HG02759 (cell line): ENCODE data around the gene NDUFA11.
"Not testable (repeated sequence)": the region's sequence is repeated elsewhere in the genome, so short reads cannot be mapped to it uniquely, and the experiment has no call there.

Source experiments
- ATAC-seq: cut with Tn5 transposase; IDR thresholded peaks from one replicate; pipeline ENCODE4 v1.9.1; 2021; ENCODE audit warnings: mild to moderate bottlenecking, moderate library complexity; ENCODE audit not compliant: unreplicated experiment

Gene NDUFA11

GRCh38 chr19:5891572-5891937 is 12.0 kb downstream of the NDUFA11 start:
- no peak for ATAC-seq

GRCh38 chr19:5890099-5890498 is 13.5 kb downstream of the NDUFA11 start:
- no peak for ATAC-seq

- no peak for ATAC-seq
Observed at GRCh38 chr19:5889288-5889971, 14.2 kb downstream of the NDUFA11 start.

- not testable (repeated sequence) for ATAC-seq
Observed at GRCh38 chr19:5884065-5884811, 19.4 kb downstream of the NDUFA11 start.

- not testable (repeated sequence) for ATAC-seq
Observed at GRCh38 chr19:5883157-5883873, 20.3 kb downstream of the NDUFA11 start.

- no peak for ATAC-seq
Observed at GRCh38 chr19:5882421-5882968, 21.1 kb downstream of the NDUFA11 start.

- no peak for ATAC-seq
Observed at GRCh38 chr19:5881543-5882299, 21.9 kb downstream of the NDUFA11 start.

- ATAC-seq, result no peak
Observed at GRCh38 chr19:5880604-5881078, 22.9 kb downstream of the NDUFA11 start.

- ATAC-seq, result no peak
Observed at GRCh38 chr19:5880196-5880595, 23.4 kb downstream of the NDUFA11 start.

- ATAC-seq, result no peak
Observed at GRCh38 chr19:5877882-5878281, 25.7 kb downstream of the NDUFA11 start.

- no peak for ATAC-seq
Observed at GRCh38 chr19:5877427-5877826, 26.2 kb downstream of the NDUFA11 start.

GRCh38 chr19:5874496-5874895 is 29.1 kb downstream of the NDUFA11 start:
- ATAC-seq, result not testable (repeated sequence)

- no peak for ATAC-seq
Observed at GRCh38 chr19:5873617-5874199, 29.9 kb downstream of the NDUFA11 start.

- no peak for ATAC-seq
Observed at GRCh38 chr19:5870986-5871394, 32.6 kb downstream of the NDUFA11 start.

GRCh38 chr19:5867201-5868136 is 36.1 kb downstream of the NDUFA11 start:
- no peak for ATAC-seq

- ATAC-seq, result no peak
Observed at GRCh38 chr19:5865772-5866171, 37.8 kb downstream of the NDUFA11 start.

GRCh38 chr19:5864725-5865486 is 38.7 kb downstream of the NDUFA11 start:
- no peak for ATAC-seq

- no peak for ATAC-seq
Observed at GRCh38 chr19:5864013-5864720, 39.4 kb downstream of the NDUFA11 start.
